HepG2 (cell line): Measurements from ENCODE around the gene KIF1C. TPM values are rescaled to one million over a fixed set of nuclear protein-coding genes. Genes with fewer than 3 reads are reported as not detected.
A peak's percentile ranks its signal among the peaks of the same experiment; 100 is the strongest.

Experiments
- ARID4A ChIP-seq: sonication (generic); formaldehyde crosslinking; IDR thresholded peaks from 2 replicates; pipeline ENCODE4 v1.5.0; 2020; ENCODE audit warnings: mild to moderate bottlenecking, missing genetic modification reagents, borderline replicate concordance
- DBP ChIP-seq: sonication (generic); formaldehyde crosslinking; IDR thresholded peaks from 2 replicates; pipeline ENCODE4 v1.4.0; 2020; ENCODE audit warnings: missing genetic modification reagents; ENCODE audit errors: not compliant biosample characterization
- E2F1 ChIP-seq: sonication (generic); formaldehyde crosslinking; IDR thresholded peaks from 2 replicates; pipeline ENCODE4 v1.5.0; 2020; ENCODE audit warnings: missing genetic modification reagents
- E2F5 ChIP-seq: sonication (generic); formaldehyde crosslinking; conservative IDR thresholded peaks from 2 replicates; pipeline ENCODE4 v1.4.0; 2020; ENCODE audit warnings: missing genetic modification reagents
- EEA1 ChIP-seq: sonication (generic); formaldehyde crosslinking; IDR thresholded peaks from 2 replicates; pipeline ENCODE4 v1.5.1; 2020; ENCODE audit warnings: mild to moderate bottlenecking, missing genetic modification reagents, borderline replicate concordance
- GLMP ChIP-seq: sonication (generic); formaldehyde crosslinking; IDR thresholded peaks from 2 replicates; pipeline ENCODE4 v1.9.0; 2021; ENCODE audit warnings: missing genetic modification reagents, mild to moderate bottlenecking, borderline replicate concordance
- KDM5A ChIP-seq: fragments of 200-600 bp; sonication (generic); IDR thresholded peaks from 2 replicates; pipeline ENCODE4 v1.7.0; 2018; ENCODE audit warnings: antibody characterized with exemption, mild to moderate bottlenecking, low read length, borderline replicate concordance
- NBN ChIP-seq: fragments of 450-650 bp; conservative IDR thresholded peaks from 2 replicates; pipeline ENCODE4 v1.6.1; 2017
- NFE2L1 ChIP-seq: sonication (generic); formaldehyde crosslinking; IDR thresholded peaks from 2 replicates; pipeline ENCODE4 v1.4.0; 2020; ENCODE audit warnings: missing genetic modification reagents, mild to moderate bottlenecking, borderline replicate concordance
- NFIC ChIP-seq: IDR thresholded peaks from 2 replicates; pipeline ENCODE4 v1.6.1; 2012; ENCODE audit warnings: mild to moderate bottlenecking, low read length, inconsistent platforms
- PAX8 ChIP-seq: sonication (generic); formaldehyde crosslinking; IDR thresholded peaks from 2 replicates; pipeline ENCODE4 v1.8.0; 2022; ENCODE audit warnings: mild to moderate bottlenecking, missing genetic modification reagents, borderline replicate concordance
- RAD51 ChIP-seq: fragments of 450-650 bp; IDR thresholded peaks from 2 replicates; pipeline ENCODE4 v1.6.1; 2016; ENCODE audit warnings: borderline replicate concordance
- SMAD9 ChIP-seq: sonication (generic); formaldehyde crosslinking; IDR thresholded peaks from 2 replicates; pipeline ENCODE4 v1.5.1; 2020; ENCODE audit warnings: mild to moderate bottlenecking, missing genetic modification reagents
- ZNF230 ChIP-seq: sonication (generic); formaldehyde crosslinking; IDR thresholded peaks from 2 replicates; pipeline ENCODE4 v1.4.0; 2020; ENCODE audit warnings: mild to moderate bottlenecking, missing genetic modification reagents
- ZNF672 ChIP-seq: sonication (generic); formaldehyde crosslinking; IDR thresholded peaks from 2 replicates; pipeline ENCODE4 v1.8.1; 2022; ENCODE audit warnings: missing genetic modification reagents
- ZNF691 ChIP-seq: sonication (generic); formaldehyde crosslinking; IDR thresholded peaks from 2 replicates; pipeline ENCODE4 v1.4.0; 2020; ENCODE audit warnings: missing genetic modification reagents, low read depth, mild to moderate bottlenecking, borderline replicate concordance
- ZNF768 ChIP-seq: sonication (generic); formaldehyde crosslinking; IDR thresholded peaks from 2 replicates; pipeline ENCODE4 v1.4.0; 2020; ENCODE audit warnings: missing genetic modification reagents
- ZNF83 ChIP-seq: sonication (generic); formaldehyde crosslinking; IDR thresholded peaks from 2 replicates; pipeline ENCODE4 v1.4.0; 2020; ENCODE audit warnings: missing genetic modification reagents, mild to moderate bottlenecking, borderline replicate concordance
- ZSCAN21 ChIP-seq: sonication (generic); formaldehyde crosslinking; IDR thresholded peaks from 2 replicates; pipeline ENCODE4 v1.8.0; 2022; ENCODE audit warnings: mild to moderate bottlenecking, missing genetic modification reagents, moderate library complexity, borderline replicate concordance
- polyA plus RNA-seq, 8 experiments: library from polyadenylated mRNA; depleted of rRNA in 3 of 8; stranded (reverse) in 7 of 8; unstranded in 1 of 8; fragments of >200 nt; fragmentation: Illumina TruSeq in 4 of 8; extraction: Trizol in 4 of 8; gene quantifications; 2 replicates each; pipeline versions ENCODE4 v1.2.1 to v1.2.3, GENCODE V29; 2011 to 2016; ENCODE audit warnings: low read depth in 4 of 8, missing spikeins in 1 of 8, mixed read lengths in 1 of 8; ENCODE audit not compliant: insufficient read depth in 1 of 8
- total RNA-seq, 5 experiments: library from RNA; depleted of rRNA; stranded (reverse); fragments of >200 nt; fragmentation: Illumina TruSeq; extraction: Trizol; gene quantifications; 2 replicates each; pipeline ENCODE4 v1.2.3, GENCODE V29; 2016; ENCODE audit warnings: low read depth in 1 of 5

Gene KIF1C
- total and polyA plus RNA-seq, 2 of the 13 experiments (the other 11 are each of a cell fraction or from before 2014, with no cell fraction given), result 70.0 to 104 TPM

- TF ChIP-seq DBP (CRISPR knock-in tag), result no peak
- TF ChIP-seq NFE2L1 (CRISPR knock-in tag), result peak; percentile 73; the same call in 1 of the 2 replicates
- peak; percentile 83 for TF ChIP-seq ARID4A
- TF ChIP-seq E2F1, result 0 out of 2 replicates have a peak, but pooled peaks have one; percentile 6
- no peak for TF ChIP-seq E2F5
- TF ChIP-seq KDM5A, result peak; percentile 70
- TF ChIP-seq RAD51, result no peak
- TF ChIP-seq NFIC, result no peak
- TF ChIP-seq ZNF768 (CRISPR knock-in tag), result peak; percentile 72; the same call in 1 of the 2 replicates
- peak; percentile 55; the same call in 1 of the 2 replicates for TF ChIP-seq EEA1
- 0 out of 2 replicates have a peak, but pooled peaks have one; percentile 82 for TF ChIP-seq ZNF83 (CRISPR knock-in tag)
- no peak for TF ChIP-seq NBN
- 0 out of 2 replicates have a peak, but pooled peaks have one; percentile 50 for TF ChIP-seq ZNF672 (CRISPR knock-in tag)
- peak; percentile 78; the same call in 1 of the 2 replicates for TF ChIP-seq PAX8 (CRISPR knock-in tag)
- TF ChIP-seq GLMP, result no peak
- 0 out of 2 replicates have a peak, but pooled peaks have one; percentile 57 for TF ChIP-seq SMAD9 (CRISPR knock-in tag)
- no peak for TF ChIP-seq ZNF230 (CRISPR knock-in tag)
- 0 out of 2 replicates have a peak, but pooled peaks have one; percentile 45 for TF ChIP-seq ZNF691 (CRISPR knock-in tag)
- TF ChIP-seq ZSCAN21 (CRISPR knock-in tag), result no peak; the same call in 1 of the 2 replicates
These were observed 49.4 kb upstream of the KIF1C start, which contains the start of gene PFN1 (continued) for GRCh38 chr17:4948166-4948930.
